D341Med (cell line): ENCODE data around the gene SMIM5.

Experiments
- DNase-seq: peaks from one replicate; pipeline ENCODE4 v3.0.0; 2012; ENCODE audit warnings: low spot score

Gene SMIM5

DNA sequence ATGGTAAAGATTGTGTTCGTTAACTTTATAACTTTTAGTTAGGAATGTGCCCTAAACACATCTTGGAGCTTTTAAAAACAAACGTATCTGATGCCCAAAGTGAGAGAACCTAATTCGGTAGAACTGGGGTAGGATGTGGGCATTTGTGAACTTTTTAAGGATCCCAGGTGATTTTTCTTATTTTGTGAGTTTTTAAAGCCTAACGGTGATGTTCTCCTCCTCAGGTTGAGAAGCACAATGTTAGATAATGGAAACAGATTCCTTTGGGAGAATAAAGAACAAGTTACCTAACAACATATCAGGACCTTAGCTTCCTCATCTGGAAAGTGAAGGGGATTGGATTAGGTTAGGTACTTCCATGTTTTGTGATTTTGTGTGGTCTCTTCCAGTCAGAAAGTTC lies 34.6 kb downstream of the SMIM5 start:
- no peak for DNase-seq

DNA sequence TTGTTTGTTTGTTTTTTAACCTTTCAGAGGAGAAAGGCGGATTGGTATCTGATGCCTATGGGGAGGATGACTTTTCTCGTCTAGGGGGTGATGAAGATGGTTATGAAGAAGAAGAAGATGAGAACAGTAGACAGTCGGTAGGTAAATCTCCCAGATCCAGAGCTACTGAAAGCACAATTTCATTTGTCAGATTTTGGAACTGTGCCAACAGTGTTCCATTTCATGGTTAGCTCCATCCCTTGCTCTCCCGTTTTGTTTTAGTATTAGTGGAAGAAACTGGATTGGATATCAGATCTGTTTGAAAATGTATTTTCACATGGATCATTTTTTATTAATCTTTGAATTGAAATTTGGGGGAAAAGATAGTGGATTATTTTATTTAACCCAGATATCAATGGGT lies 35.3 kb downstream of the SMIM5 start:
- no peak for DNase-seq

DNA sequence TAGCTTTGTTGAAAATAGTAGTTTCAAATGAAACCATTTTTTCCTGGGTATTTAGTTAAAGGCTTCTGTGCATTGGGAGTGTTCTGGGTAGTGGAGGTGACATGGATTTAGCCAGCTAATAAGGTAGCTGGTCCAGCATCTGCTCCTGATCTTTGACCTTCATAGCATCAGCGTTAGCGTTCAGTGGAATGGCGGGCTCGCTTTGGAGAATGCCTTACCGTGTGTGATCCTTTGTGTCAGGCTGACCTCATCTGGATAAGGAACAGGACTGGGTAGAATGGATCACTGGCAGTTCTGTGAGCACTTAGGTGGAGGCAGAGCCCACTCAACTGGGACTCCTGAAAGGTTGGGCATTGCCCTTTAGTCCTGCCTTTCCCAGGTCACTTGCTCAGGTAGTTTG lies 37.6 kb downstream of the SMIM5 start:
- DNase-seq = no peak

DNA sequence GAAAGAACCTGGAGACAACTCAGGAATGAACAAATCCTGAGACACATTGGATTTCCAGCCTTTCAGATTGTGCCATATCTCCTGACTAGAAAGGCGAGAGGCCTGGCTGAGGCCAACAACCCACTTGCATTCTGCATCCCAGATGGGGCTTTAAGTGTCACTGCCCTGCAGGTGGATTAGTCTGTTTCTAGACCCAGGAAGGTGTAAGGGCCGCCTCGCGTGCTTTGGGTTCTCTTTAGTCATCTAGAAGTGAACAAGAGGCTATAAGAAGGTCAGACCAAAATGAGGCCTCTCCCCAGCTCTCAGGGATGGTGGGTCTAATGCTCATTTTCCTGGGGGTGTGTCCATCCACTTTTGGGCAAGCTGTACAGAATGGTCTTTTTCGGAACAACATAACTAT lies 38.8 kb downstream of the SMIM5 start:
- DNase-seq = no peak

DNA sequence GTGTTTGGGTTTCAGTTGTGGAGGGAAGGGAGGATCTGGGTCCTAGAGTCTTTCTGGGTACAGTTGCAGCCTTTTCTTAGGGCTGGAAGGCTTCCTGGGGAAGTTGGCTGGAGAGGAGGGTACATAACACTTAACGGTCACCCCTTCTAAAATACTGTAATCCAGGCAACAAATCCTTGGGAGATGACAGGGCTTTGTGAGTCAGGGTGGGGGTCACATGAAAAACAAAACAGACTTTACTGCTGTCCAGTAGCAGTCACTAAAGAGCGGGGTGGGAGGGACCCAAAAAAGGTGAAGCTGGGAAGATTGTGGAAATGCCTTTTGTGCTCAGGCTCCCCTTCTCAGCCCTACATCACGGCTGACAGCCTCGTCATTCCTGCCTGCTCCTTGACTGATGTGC lies 40.3 kb downstream of the SMIM5 start:
- DNase-seq = no peak

DNA sequence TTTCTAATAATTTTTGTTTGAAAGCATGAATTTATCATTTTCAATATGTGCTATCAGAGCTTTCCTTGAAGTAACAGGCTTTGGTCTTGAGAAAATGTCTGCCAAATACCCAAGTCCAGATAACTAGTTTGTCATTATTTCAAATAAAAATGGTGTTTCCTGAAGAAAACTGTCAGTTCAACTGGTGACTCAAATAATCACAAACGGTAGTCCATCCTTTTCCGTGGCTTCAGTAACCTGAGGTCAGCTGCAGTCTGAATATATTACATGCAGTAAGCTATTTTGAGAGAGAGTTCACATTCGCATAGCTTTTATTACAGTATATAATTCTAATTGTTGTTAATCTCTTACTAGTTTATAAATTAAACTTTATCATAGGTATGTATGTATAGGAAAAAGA lies 43.2 kb downstream of the SMIM5 start:
- no peak for DNase-seq

DNA sequence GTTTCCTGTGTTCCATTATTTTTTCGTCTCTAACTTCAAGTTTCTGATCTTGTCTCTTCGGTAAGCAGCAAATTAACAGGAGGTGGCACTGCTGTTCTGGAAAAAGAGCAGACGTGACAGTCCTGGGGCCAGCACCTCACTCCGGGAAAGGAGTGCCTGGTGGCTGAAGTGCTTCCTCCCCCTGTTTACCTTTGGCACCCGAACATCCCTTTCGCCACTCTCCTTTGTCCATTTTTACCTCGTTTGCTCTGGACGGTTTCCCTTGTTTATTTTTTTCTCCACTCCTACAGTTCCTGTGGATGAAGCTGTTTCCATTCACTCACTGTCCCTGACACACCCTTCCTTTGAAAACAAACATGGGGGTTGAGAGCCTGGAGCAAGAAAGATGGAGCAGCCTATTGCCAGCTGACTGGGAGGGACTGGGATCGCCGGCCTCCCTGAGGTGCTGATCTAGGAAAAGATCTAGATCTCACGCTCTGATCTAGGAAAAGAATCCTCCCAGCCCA lies 46.5 kb downstream of the SMIM5 start:
- no peak for DNase-seq

DNA sequence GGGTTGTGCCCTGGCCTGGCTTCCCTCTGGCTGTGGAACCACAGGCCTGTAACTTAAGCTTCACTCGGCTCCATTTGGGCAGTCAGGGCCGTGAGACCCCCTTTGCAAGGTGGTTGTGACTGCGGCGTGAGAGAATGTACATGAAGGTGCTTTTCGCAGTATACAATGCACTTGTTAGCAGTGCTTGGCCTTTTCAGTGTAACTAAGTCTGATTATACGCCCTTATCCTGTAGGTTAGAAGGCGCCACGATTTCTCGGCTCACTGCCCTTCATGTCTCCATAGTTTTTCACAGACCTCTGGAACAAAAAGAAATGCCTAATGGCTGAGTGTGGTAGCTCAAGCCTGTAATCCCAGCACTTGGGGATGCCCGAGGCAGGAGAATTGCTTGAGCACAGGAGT lies 47.2 kb downstream of the SMIM5 start:
- no peak for DNase-seq

DNA sequence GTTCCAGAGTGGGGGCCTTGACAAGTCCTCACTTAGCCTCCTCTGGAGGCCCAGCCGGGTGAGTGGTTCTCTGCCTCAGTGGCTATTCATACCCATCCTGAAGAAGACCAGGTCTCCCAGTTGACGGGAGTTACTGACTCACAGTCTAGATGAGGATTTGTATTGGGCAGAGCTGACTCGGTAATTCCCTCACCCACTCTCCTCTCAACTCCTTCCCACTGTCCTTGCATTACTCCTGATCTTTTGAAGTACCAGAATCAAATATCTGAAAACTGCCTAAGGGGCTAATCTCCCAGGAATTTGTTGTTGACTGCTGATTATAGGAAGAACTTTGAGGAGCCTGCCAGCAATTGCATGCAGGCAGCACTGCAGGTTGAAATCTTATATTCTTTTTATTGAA lies 48.1 kb downstream of the SMIM5 start:
- no peak for DNase-seq

DNA sequence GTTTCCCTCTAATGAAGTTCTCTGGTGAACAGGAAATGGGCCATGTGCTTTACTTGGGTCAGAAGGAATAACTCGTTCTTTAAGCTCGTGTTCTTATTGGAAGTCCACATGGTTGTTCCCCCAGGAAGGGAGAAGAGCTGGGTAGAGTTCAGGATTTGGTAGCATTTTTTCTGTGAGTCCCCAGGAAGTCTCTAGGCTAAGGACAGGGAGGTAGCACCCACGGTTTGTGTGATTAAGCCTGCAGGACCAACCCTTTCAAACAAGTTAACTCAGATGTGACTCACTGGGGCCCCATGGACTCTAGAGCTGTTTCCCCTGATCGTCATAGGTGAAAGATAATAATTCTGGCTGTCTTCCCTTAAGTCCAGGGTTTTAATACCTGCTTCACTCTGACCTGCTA lies 50.3 kb downstream of the SMIM5 start:
- DNase-seq = no peak

DNA sequence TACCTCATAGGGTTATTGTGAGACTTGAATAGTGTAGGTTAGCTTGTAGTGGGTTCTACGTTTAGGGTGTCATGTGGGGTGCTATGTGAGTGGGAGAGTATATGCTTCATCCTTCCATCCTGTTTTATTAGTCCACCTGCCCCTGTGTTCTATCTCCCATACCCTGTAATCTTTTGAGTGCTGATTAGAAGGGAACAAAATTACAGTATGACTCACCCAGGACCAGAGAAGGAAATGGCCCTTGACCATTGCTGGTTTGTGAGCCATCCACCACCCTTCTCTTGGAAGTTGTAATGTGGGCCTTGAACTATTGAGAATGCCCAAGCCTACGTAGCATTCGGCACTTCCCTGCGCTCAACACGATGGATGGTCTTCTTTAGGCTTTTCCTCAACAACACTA lies 51.0 kb downstream of the SMIM5 start:
- DNase-seq = no peak

DNA sequence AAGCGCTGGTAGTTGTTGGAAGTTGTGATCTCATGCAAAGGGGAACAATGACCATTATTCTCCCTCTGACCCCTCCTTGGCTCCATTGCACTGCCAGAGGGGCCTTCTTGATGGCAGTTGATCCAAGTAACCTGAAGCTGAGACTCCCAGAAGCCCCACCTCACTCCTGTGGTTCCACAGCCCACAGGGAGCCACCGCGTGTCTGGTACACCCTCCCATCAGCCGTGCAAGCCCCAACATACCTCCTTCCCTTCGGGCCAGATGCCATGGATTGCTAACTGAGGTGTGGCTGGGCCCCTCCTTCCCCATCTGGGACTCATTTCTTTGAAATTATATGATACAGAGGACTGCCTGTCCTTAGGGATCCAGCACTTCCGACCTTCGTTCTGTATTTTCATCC lies 51.7 kb downstream of the SMIM5 start:
- DNase-seq = no peak

DNA sequence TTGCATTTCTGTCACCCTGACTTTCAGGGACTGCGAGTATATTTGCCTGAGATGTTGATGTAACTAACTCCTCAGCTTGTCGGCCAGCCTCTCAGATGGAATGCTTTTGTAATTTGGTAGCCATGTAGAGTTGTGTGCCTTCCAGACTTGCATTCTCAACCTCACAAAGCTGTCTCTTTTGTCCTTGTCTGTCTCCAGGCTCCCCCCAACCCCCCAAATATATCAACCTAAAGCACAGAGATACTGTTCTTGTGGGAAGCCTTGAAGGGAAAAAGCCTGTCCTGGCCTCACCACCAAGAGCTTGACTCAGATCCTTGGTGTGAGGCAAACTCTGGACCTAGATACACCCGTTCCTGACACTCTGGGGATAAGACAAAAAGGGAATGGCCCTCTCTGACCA lies 52.3 kb downstream of the SMIM5 start:
- DNase-seq = no peak

DNA sequence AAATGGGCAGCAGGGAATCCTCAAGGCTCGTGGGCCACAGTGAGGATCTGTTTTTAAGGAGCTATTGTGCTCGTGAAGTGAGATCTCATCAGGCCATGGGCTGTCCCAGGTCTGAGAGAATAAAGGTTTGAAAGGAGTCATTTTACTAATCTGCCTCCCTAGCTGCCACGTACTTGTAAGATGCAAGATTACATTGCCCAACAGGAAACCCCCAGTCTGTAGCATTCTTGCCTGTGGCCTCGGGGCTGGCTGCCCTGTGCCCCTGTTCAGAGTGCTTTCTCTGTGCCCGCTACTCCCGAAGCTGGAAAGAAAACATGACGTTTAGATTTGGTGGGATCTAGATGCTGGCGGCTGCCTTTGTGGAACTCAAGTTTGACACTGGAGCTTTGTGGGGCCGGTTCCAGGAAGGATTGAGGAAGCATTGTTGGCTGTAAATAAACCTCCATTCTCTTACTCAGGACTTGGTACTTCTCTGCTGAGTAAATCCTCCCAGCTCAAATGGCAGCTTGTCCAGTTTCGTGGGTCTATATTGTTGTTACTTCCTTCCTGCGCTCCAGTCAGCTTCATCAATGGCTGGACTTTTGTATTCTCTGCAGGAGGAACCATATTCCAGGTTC lies 55.1 kb downstream of the SMIM5 start:
- peak; percentile 19 for DNase-seq

DNA sequence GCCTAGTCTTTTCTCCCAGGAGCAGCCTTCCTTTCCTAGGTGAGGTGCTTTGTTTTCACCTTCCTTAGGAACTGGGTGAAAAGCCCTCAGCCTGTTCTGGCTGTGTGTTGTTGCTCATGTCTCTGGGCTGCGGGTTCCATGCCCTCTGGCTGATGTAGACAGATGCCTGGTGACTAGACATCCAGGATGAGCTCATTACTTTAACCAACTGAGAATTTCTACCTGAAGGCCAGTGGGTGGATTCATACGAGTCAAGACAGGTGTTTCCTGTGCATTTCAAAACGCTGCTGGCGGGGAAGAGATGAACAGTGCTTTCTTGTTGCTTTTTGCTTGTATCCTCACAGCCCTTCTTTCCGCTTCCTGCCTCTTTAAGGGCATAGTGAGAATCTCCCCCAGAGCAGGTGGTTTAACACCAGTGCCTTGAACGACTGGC lies 56.2 kb downstream of the SMIM5 start:
- no peak for DNase-seq
